Measurements from ENCODE around the gene RAB3D.
A peak's percentile ranks its signal among the peaks of the same experiment; 100 is the strongest.

Gene RAB3D

GRCh38 chr19:11295180-11295579, 44.3 kb downstream of the RAB3D start:
- H3K4me3 ChIP-seq (ENCODE audit: control insufficient read depth, low read depth, low read length): no peak overlapping the region
- no peak for DNase-seq (ENCODE audit: low read depth)
- TF ChIP-seq CTCF (conservative IDR thresholded peaks at IDR 0.05; ENCODE audit: control insufficient read depth, insufficient read depth, low read depth, low read length): no peak

GRCh38 chr19:11293433-11294389, 45.7 kb downstream of the RAB3D start:
- peak; percentile 89 for DNase-seq (ENCODE audit: low read depth)
- peak overlapping the region; percentile 35 for H3K4me3 ChIP-seq (ENCODE audit: control insufficient read depth, low read depth, low read length)
- TF ChIP-seq CTCF (conservative IDR thresholded peaks at IDR 0.05; ENCODE audit: control insufficient read depth, insufficient read depth, low read depth, low read length): peak; percentile 81

GRCh38 chr19:11291991-11292390, 47.5 kb downstream of the RAB3D start:
- no peak for DNase-seq (ENCODE audit: low read depth)
- no peak overlapping the region for H3K4me3 ChIP-seq (ENCODE audit: control insufficient read depth, low read depth, low read length)
- TF ChIP-seq CTCF (conservative IDR thresholded peaks at IDR 0.05; ENCODE audit: control insufficient read depth, insufficient read depth, low read depth, low read length): no peak

GRCh38 chr19:11291415-11291814, 48.0 kb downstream of the RAB3D start:
- no peak for DNase-seq (ENCODE audit: low read depth)
- TF ChIP-seq CTCF (conservative IDR thresholded peaks at IDR 0.05; ENCODE audit: control insufficient read depth, insufficient read depth, low read depth, low read length): no peak
- no peak overlapping the region for H3K4me3 ChIP-seq (ENCODE audit: control insufficient read depth, low read depth, low read length)

- no peak overlapping the region for H3K4me3 ChIP-seq (ENCODE audit: control insufficient read depth, low read depth, low read length)
Observed at GRCh38 chr19:11290256-11290655, 49.2 kb downstream of the RAB3D start.

GRCh38 chr19:11288349-11288748, 51.1 kb downstream of the RAB3D start:
- no peak overlapping the region for H3K4me3 ChIP-seq (ENCODE audit: control insufficient read depth, low read depth, low read length)
- DNase-seq (ENCODE audit: low read depth): peak; percentile 41
- peak; percentile 64 for TF ChIP-seq CTCF (conservative IDR thresholded peaks at IDR 0.05; ENCODE audit: control insufficient read depth, insufficient read depth, low read depth, low read length)

More at GRCh38 chr19:11290256-11290655, 49.2 kb downstream of the RAB3D start:
- no peak for DNase-seq (ENCODE audit: low read depth)
- no peak for TF ChIP-seq CTCF (conservative IDR thresholded peaks at IDR 0.05; ENCODE audit: control insufficient read depth, insufficient read depth, low read depth, low read length)

All from fibroblast of mammary gland (primary cell).